Cardiac muscle cell (in vitro differentiated cells and primary cell): ENCODE results near the gene RIPK1. TPM values are rescaled to one million over a fixed set of nuclear protein-coding genes. Genes with fewer than 3 reads are reported as not detected.
"Not testable (repeated sequence)": the region's sequence is repeated elsewhere in the genome, so short reads cannot be mapped to it uniquely, and the experiment has no call there.

Source experiments
- DNase-seq, 2 donors: peaks; one replicate each; pipeline versions ENCODE4 v3.0.0 to v3.0.0-alpha.2; 2010 to 2017; ENCODE audit warnings: low read depth in 1 of 2, low spot score in 1 of 2
- H3K27ac ChIP-seq: fragments of 200-600 bp; sonication (generic); 2 replicates; pipeline ENCODE4 v1.5.1; 2016
- H3K27me3 ChIP-seq: fragments of 200-600 bp; sonication (generic); 2 replicates; pipeline ENCODE4 v1.6.0; 2016; ENCODE audit warnings: control low read depth
- H3K36me3 ChIP-seq: fragments of 200-600 bp; sonication (generic); 2 replicates; pipeline ENCODE4 v1.5.1; 2016; ENCODE audit warnings: control low read depth
- H3K4me1 ChIP-seq: fragments of 200-600 bp; sonication (generic); 2 replicates; pipeline ENCODE4 v1.8.1; 2017; ENCODE audit warnings: low read depth, mild to moderate bottlenecking, mixed run types
- H3K4me3 ChIP-seq: fragments of 200-600 bp; sonication (generic); 2 replicates; pipeline ENCODE4 v1.5.1; 2016; ENCODE audit warnings: mild to moderate bottlenecking
- H3K9me3 ChIP-seq: fragments of 200-600 bp; sonication (generic); 2 replicates; pipeline ENCODE4 v1.5.1; 2017; ENCODE audit warnings: low read depth, mild to moderate bottlenecking, control low read depth
- CTCF ChIP-seq: IDR thresholded peaks from 2 replicates; pipeline ENCODE4 v1.5.1; 2012; ENCODE audit warnings: low read depth, mild to moderate bottlenecking, low read length
- polyA plus RNA-seq: library from polyadenylated mRNA; unstranded; fragments of >200 nt; fragmentation: Nextera tagmentation; extraction: Ambion mirVana; gene quantifications from 2 replicates; pipeline ENCODE4 v1.2.1, GENCODE V29; 2016
- total RNA-seq: library from RNA; depleted of rRNA; stranded (reverse); fragments of >200 nt; gene quantifications from 2 replicates; pipeline ENCODE4 v1.2.3, GENCODE V29; 2016

Gene RIPK1
- total and polyA plus RNA-seq, 2 experiments from 2014 or later, result 3.4 to 7.4 TPM

- Histone ChIP-seq H3K36me3 (peaks cover 10% of the 10 kb centered on the region), H3K27ac (no peak overlapping the region), H3K4me3 (no peak overlapping the region), H3K4me1 (no peaks in the 10 kb centered on the region), H3K27me3 (no peaks in the 10 kb centered on the region), H3K9me3 (no peaks in the 10 kb centered on the region)
- DNase-seq, result no peak
- no peak for TF ChIP-seq CTCF
Observed at GRCh38 chr6:3075772-3076113, 7.4 kb downstream of the RIPK1 start.

- Histone ChIP-seq H3K36me3 (peaks cover 13% of the 10 kb centered on the region), H3K27ac (no peak overlapping the region)
- no peak for DNase-seq
Observed at GRCh38 chr6:3076320-3076719, 8.0 kb downstream of the RIPK1 start.

GRCh38 chr6:3077430-3077829 lies 9.1 kb downstream of the RIPK1 start:
- no peaks in the 10 kb centered on the region for H3K4me1 ChIP-seq
- H3K4me3 ChIP-seq, result no peak overlapping the region
- peaks cover 13% of the 10 kb centered on the region for H3K36me3 ChIP-seq
- H3K27me3 ChIP-seq, result no peaks in the 10 kb centered on the region
- no peaks in the 10 kb centered on the region for H3K9me3 ChIP-seq
- TF ChIP-seq CTCF, result no peak
- no peak overlapping the region for H3K27ac ChIP-seq
- DNase-seq, result no peak

More at GRCh38 chr6:3076320-3076719, 8.0 kb downstream of the RIPK1 start:
- Histone ChIP-seq H3K4me1 (no peaks in the 10 kb centered on the region), H3K27me3 (no peaks in the 10 kb centered on the region), H3K4me3 (no peak overlapping the region), H3K9me3 (no peaks in the 10 kb centered on the region)
- no peak for TF ChIP-seq CTCF

- not testable (repeated sequence) for H3K27me3 ChIP-seq, H3K9me3 ChIP-seq, H3K4me3 ChIP-seq, DNase-seq, H3K4me1 ChIP-seq, H3K27ac ChIP-seq
- peaks cover 18% of the 10 kb centered on the region for H3K36me3 ChIP-seq
Observed at GRCh38 chr6:3078952-3079351, 10.7 kb downstream of the RIPK1 start.

- Histone ChIP-seq H3K27me3 (no peaks in the 10 kb centered on the region), H3K4me1 (no peaks in the 10 kb centered on the region)
- DNase-seq, result no peak
Observed at GRCh38 chr6:3079682-3080081, 11.4 kb downstream of the RIPK1 start.

GRCh38 chr6:3081960-3082359 lies 13.7 kb downstream of the RIPK1 start:
- H3K27ac ChIP-seq, result no peak overlapping the region
- no peaks in the 10 kb centered on the region for H3K9me3 ChIP-seq
- H3K4me1 ChIP-seq, result no peaks in the 10 kb centered on the region
- H3K27me3 ChIP-seq, result no peaks in the 10 kb centered on the region
- H3K36me3 ChIP-seq, result peaks cover 27% of the 10 kb centered on the region
- TF ChIP-seq CTCF, result no peak
- H3K4me3 ChIP-seq, result no peak overlapping the region
- no peak for DNase-seq

More at GRCh38 chr6:3079682-3080081, 11.4 kb downstream of the RIPK1 start:
- Histone ChIP-seq H3K4me3 (no peak overlapping the region), H3K9me3 (no peaks in the 10 kb centered on the region), H3K27ac (no peak overlapping the region), H3K36me3 (peaks cover 21% of the 10 kb centered on the region)
- no peak for TF ChIP-seq CTCF
